K562 (cell line): Measurements from ENCODE around the gene STX1B.

Source experiments
- EZH2 ChIP-seq: IDR thresholded peaks from 2 replicates; pipeline ENCODE4 v1.6.1; 2012; ENCODE audit warnings: low read depth, mild to moderate bottlenecking, inconsistent platforms, low read length, borderline replicate concordance
- LEF1 ChIP-seq: fragments of 450-650 bp; IDR thresholded peaks from 2 replicates; pipeline ENCODE4 v1.6.1; 2016; ENCODE audit warnings: mild to moderate bottlenecking
- POLR2AphosphoS2 ChIP-seq: IDR thresholded peaks from 2 replicates; pipeline ENCODE4 v1.6.1; 2012; ENCODE audit warnings: low read length, improper control_type of control experiment
- POU5F1 ChIP-seq: fragments of 150-350 bp; IDR thresholded peaks from 2 replicates; pipeline ENCODE4 v1.6.1; 2014; ENCODE audit warnings: borderline replicate concordance, low read length, low read depth, mild to moderate bottlenecking; ENCODE audit not compliant: partially characterized antibody
- TAF7 ChIP-seq: fragments of 450-650 bp; IDR thresholded peaks from 2 replicates; pipeline ENCODE4 v1.6.1; 2016; ENCODE audit warnings: missing genetic modification characterization, missing compliant biosample characterization
- ZKSCAN3 ChIP-seq: fragments of 250-450 bp; sonication (Bioruptor Pico); IDR thresholded peaks from 2 replicates; pipeline ENCODE4 v1.4.0; 2020
- ZNF134 ChIP-seq: fragments of 250-450 bp; sonication (Bioruptor Pico); conservative IDR thresholded peaks from 2 replicates; pipeline ENCODE4 v1.4.0; 2020
- ZNF197 ChIP-seq: fragments of 200-800 bp; sonication (Bioruptor generic); IDR thresholded peaks from 2 replicates; pipeline ENCODE4 v1.6.1; 2016; ENCODE audit warnings: low read depth, missing genetic modification characterization, missing compliant biosample characterization
- TF ChIP-seq, protein P1 (sequence below): sonication (generic); formaldehyde crosslinking; IDR thresholded peaks from 2 replicates; pipeline ENCODE4 v1.8.0; 2022; ENCODE audit warnings: missing genetic modification reagents, mild to moderate bottlenecking, borderline replicate concordance
- TF ChIP-seq, protein P2 (sequence below): sonication (generic); formaldehyde crosslinking; IDR thresholded peaks from 2 replicates; pipeline ENCODE4 v1.8.0; 2022; ENCODE audit warnings: mild to moderate bottlenecking, low read depth, missing genetic modification reagents
- TF ChIP-seq, protein P3 (sequence below), 3 experiments: IDR thresholded peaks in 2 of 3; conservative IDR thresholded peaks in 1 of 3; 2 replicates each; pipeline ENCODE4 v1.5.1; 2011 to 2012; ENCODE audit warnings: low read length in 3 of 3, mild to moderate bottlenecking in 3 of 3, control low read depth in 2 of 3, improper control_type of control experiment in 1 of 3, inconsistent platforms in 1 of 3, low read depth in 1 of 3, mixed read lengths in 1 of 3, moderate library complexity in 1 of 3; ENCODE audit not compliant: insufficient read depth in 2 of 3
- TF ChIP-seq, protein P4 (sequence below): IDR thresholded peaks from 2 replicates; pipeline ENCODE4 v1.6.1; 2011; ENCODE audit warnings: borderline replicate concordance, low read depth, mild to moderate bottlenecking, moderate library complexity, low read length; ENCODE audit not compliant: insufficient read depth, poor library complexity, severe bottlenecking
- TF ChIP-seq, protein P5 (sequence below): sonication (generic); formaldehyde crosslinking; IDR thresholded peaks from 2 replicates; pipeline ENCODE4 v1.8.0; 2022; ENCODE audit warnings: missing genetic modification reagents, mild to moderate bottlenecking, moderate library complexity, borderline replicate concordance

DNA sequence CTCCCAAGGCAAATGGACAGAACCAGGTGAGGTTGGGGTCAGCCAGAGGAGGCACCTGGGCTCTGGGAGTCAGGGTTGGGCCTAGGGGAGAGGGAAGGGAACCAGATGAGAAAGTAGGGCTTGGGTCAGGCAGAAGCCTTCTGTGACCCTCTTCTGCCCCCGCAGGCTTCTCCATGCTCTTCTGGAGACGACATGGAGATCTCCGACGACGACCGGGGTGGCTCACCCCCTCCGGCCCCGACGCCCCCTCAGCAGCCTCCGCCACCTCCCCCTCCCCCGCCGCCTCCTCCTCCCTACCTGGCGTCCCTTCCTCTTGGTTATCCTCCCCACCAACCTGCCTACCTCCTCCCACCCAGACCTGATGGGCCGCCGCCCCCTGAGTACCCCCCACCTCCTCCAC, 45.0 kb downstream of the STX1B start:
- TF ChIP-seq, protein P1, sequence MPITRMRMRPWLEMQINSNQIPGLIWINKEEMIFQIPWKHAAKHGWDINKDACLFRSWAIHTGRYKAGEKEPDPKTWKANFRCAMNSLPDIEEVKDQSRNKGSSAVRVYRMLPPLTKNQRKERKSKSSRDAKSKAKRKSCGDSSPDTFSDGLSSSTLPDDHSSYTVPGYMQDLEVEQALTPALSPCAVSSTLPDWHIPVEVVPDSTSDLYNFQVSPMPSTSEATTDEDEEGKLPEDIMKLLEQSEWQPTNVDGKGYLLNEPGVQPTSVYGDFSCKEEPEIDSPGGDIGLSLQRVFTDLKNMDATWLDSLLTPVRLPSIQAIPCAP (CRISPR knock-in tag) = no peak
- TF ChIP-seq EZH2 = no peak
- TF ChIP-seq, protein P2, sequence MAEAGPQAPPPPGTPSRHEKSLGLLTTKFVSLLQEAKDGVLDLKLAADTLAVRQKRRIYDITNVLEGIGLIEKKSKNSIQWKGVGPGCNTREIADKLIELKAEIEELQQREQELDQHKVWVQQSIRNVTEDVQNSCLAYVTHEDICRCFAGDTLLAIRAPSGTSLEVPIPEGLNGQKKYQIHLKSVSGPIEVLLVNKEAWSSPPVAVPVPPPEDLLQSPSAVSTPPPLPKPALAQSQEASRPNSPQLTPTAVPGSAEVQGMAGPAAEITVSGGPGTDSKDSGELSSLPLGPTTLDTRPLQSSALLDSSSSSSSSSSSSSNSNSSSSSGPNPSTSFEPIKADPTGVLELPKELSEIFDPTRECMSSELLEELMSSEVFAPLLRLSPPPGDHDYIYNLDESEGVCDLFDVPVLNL (CRISPR knock-in tag) = no peak
- no peak for TF ChIP-seq ZNF134 (CRISPR knock-in tag)
- no peak for TF ChIP-seq POLR2AphosphoS2
- no peak for TF ChIP-seq TAF7 (tag)
- no peak for TF ChIP-seq LEF1
- TF ChIP-seq ZKSCAN3 = no peak
- TF ChIP-seq, protein P3, sequence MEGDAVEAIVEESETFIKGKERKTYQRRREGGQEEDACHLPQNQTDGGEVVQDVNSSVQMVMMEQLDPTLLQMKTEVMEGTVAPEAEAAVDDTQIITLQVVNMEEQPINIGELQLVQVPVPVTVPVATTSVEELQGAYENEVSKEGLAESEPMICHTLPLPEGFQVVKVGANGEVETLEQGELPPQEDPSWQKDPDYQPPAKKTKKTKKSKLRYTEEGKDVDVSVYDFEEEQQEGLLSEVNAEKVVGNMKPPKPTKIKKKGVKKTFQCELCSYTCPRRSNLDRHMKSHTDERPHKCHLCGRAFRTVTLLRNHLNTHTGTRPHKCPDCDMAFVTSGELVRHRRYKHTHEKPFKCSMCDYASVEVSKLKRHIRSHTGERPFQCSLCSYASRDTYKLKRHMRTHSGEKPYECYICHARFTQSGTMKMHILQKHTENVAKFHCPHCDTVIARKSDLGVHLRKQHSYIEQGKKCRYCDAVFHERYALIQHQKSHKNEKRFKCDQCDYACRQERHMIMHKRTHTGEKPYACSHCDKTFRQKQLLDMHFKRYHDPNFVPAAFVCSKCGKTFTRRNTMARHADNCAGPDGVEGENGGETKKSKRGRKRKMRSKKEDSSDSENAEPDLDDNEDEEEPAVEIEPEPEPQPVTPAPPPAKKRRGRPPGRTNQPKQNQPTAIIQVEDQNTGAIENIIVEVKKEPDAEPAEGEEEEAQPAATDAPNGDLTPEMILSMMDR (IDR thresholded peaks at IDR 0.05 in 2 of 3, conservative IDR thresholded peaks at IDR 0.05 in 1 of 3; ENCODE audit: insufficient read depth in 2 of 3, low read depth in 1 of 3, low read length in 3 of 3) = no peak
- TF ChIP-seq, protein P4, sequence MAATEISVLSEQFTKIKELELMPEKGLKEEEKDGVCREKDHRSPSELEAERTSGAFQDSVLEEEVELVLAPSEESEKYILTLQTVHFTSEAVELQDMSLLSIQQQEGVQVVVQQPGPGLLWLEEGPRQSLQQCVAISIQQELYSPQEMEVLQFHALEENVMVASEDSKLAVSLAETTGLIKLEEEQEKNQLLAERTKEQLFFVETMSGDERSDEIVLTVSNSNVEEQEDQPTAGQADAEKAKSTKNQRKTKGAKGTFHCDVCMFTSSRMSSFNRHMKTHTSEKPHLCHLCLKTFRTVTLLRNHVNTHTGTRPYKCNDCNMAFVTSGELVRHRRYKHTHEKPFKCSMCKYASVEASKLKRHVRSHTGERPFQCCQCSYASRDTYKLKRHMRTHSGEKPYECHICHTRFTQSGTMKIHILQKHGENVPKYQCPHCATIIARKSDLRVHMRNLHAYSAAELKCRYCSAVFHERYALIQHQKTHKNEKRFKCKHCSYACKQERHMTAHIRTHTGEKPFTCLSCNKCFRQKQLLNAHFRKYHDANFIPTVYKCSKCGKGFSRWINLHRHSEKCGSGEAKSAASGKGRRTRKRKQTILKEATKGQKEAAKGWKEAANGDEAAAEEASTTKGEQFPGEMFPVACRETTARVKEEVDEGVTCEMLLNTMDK = no peak
- TF ChIP-seq POU5F1 = no peak
- TF ChIP-seq, protein P5, sequence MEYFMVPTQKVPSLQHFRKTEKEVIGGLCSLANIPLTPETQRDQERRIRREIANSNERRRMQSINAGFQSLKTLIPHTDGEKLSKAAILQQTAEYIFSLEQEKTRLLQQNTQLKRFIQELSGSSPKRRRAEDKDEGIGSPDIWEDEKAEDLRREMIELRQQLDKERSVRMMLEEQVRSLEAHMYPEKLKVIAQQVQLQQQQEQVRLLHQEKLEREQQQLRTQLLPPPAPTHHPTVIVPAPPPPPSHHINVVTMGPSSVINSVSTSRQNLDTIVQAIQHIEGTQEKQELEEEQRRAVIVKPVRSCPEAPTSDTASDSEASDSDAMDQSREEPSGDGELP (CRISPR knock-in tag) = no peak
- no peak for TF ChIP-seq ZNF197 (CRISPR knock-in tag)
